SU-DHL-6 (cell line): ENCODE data around the gene PROSER3.

Source experiments
- H2AFZ ChIP-seq: fragments of 200-600 bp; sonication (generic); 2 replicates; pipeline ENCODE4 v1.6.1; 2014; ENCODE audit warnings: low read depth, mild to moderate bottlenecking, moderate library complexity, mixed read lengths, antibody characterized with exemption, low read length; ENCODE audit not compliant: severe bottlenecking
- H3F3A ChIP-seq: fragments of 200-600 bp; shearing (Covaris generic); 2 replicates; pipeline ENCODE4 v1.6.0; 2016; ENCODE audit warnings: antibody characterized with exemption, mild to moderate bottlenecking; ENCODE audit not compliant: insufficient read depth
- H3K27ac ChIP-seq: fragments of 200-600 bp; sonication (generic); 2 replicates; pipeline ENCODE4 v1.5.1; 2016; ENCODE audit warnings: low read depth, mild to moderate bottlenecking, low read length, moderate library complexity, mixed read lengths
- H3K27me3 ChIP-seq: fragments of 200-600 bp; sonication (generic), shearing (Covaris generic); 2 replicates; pipeline ENCODE4 v1.6.0; 2014; ENCODE audit warnings: mild to moderate bottlenecking, low read length
- H3K36me3 ChIP-seq: fragments of 200-600 bp; sonication (generic); 2 replicates; pipeline ENCODE4 v1.6.1; 2014; ENCODE audit warnings: mild to moderate bottlenecking, low read length, mixed read lengths
- H3K4me2 ChIP-seq: fragments of 300-600, 200-600 bp; shearing (Covaris generic), sonication (generic); 2 replicates; pipeline ENCODE4 v1.6.0; 2014; ENCODE audit warnings: low read length, low read depth, mild to moderate bottlenecking; ENCODE audit not compliant: poor library complexity, severe bottlenecking
- H3K4me3 ChIP-seq: fragments of 200-600 bp; sonication (generic); 2 replicates; pipeline ENCODE4 v1.5.1; 2014; ENCODE audit warnings: antibody characterized with exemption, low read length, mild to moderate bottlenecking, mixed read lengths; ENCODE audit not compliant: insufficient read depth, poor library complexity, severe bottlenecking
- H3K79me2 ChIP-seq: fragments of 200-600 bp; sonication (generic); 2 replicates; pipeline ENCODE4 v1.6.1; 2014; ENCODE audit warnings: mild to moderate bottlenecking, low read length, moderate library complexity; ENCODE audit not compliant: insufficient read depth
- H3K9ac ChIP-seq: fragments of 200-600 bp; sonication (generic); 2 replicates; pipeline ENCODE4 v1.7.0; 2014; ENCODE audit warnings: mild to moderate bottlenecking, low read length
- H3K9me2 ChIP-seq: fragments of 200-600 bp; sonication (generic); replicated peaks from 2 replicates; pipeline ENCODE4 v1.6.1; 2014; ENCODE audit warnings: low read length; ENCODE audit not compliant: insufficient read depth
- H3K9me3 ChIP-seq: fragments of 200-600 bp; sonication (generic); 2 replicates; pipeline ENCODE4 v1.6.1; 2014; ENCODE audit warnings: low read length, mixed read lengths; ENCODE audit not compliant: insufficient read depth
- H4K20me1 ChIP-seq: fragments of 200-600 bp; sonication (generic); 2 replicates; pipeline ENCODE4 v1.6.1; 2014; ENCODE audit warnings: low read depth, mild to moderate bottlenecking, antibody characterized with exemption, low read length, moderate library complexity, mixed read lengths
- EZH2phosphoT487 ChIP-seq: fragments of 200-600 bp; sonication (generic), shearing (Covaris generic); conservative IDR thresholded peaks from 2 replicates; pipeline ENCODE4 v1.6.1; 2018; ENCODE audit warnings: mild to moderate bottlenecking, antibody characterized with exemption, low read length, moderate library complexity, mixed read lengths
- TF ChIP-seq, protein P1 (sequence below): fragments of 200-600 bp; sonication (generic); IDR thresholded peaks from one replicate; pipeline ENCODE4 v1.5.1; 2017; ENCODE audit warnings: antibody characterized with exemption, mild to moderate bottlenecking, low read length, moderate library complexity; ENCODE audit not compliant: insufficient read depth, poor library complexity, severe bottlenecking

Gene PROSER3

DNA sequence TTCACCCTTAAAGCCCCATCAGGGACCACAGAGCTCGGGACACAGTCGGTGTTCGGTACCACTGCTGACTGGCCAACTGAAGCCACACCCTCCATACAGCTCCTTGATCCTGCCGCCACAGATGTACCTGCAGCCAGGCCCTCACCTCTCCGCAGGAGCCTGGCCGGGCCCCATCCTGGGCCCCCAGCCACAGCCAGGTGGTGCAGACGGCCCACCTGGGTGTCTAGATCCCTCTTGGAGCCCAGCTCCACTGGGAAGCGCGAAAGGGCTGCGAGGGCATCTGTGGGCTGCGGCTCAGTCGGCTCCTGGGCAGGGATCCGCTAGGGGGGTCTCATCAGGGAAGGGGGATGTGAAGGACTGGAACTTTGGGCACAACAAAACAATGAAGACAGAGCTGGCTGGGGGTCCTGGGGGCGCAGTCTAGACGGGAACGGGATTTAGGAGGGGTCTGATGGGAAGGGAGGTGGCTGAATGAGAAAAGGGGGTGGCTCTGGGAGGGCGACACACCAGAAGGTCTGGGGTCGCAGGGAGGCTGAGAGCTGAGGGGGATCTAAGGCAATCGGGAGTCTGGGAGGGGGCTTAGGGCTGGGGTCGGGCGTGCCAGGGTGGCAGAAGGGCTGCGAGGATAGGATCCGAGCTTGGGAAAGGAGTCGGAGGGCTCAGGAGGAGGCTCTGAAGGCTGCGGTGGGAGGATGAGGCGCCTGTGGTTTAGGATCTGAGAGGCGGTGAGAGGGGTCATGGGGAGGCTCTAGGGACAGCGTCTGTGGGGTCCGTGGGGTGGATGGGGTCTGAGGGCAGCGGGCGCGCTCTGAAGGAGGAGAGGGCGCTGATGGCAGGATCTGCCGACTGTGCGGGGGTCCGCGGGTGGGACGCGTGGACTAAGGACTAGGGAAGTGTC lies 38.9 kb downstream of the PROSER3 start:
- no peaks in the 10 kb centered on the region for H3K27me3 ChIP-seq
- no peaks in the 10 kb centered on the region for H3K36me3 ChIP-seq
- H3K79me2 ChIP-seq, result no peaks in the 10 kb centered on the region
- H3K4me2 ChIP-seq, result no peak overlapping the region
- no peak overlapping the region for H3K27ac ChIP-seq
- H3K4me3 ChIP-seq, result no peak overlapping the region
- no peak overlapping the region for H3K9ac ChIP-seq
- TF ChIP-seq EZH2phosphoT487, result no peak
- TF ChIP-seq, protein P1, sequence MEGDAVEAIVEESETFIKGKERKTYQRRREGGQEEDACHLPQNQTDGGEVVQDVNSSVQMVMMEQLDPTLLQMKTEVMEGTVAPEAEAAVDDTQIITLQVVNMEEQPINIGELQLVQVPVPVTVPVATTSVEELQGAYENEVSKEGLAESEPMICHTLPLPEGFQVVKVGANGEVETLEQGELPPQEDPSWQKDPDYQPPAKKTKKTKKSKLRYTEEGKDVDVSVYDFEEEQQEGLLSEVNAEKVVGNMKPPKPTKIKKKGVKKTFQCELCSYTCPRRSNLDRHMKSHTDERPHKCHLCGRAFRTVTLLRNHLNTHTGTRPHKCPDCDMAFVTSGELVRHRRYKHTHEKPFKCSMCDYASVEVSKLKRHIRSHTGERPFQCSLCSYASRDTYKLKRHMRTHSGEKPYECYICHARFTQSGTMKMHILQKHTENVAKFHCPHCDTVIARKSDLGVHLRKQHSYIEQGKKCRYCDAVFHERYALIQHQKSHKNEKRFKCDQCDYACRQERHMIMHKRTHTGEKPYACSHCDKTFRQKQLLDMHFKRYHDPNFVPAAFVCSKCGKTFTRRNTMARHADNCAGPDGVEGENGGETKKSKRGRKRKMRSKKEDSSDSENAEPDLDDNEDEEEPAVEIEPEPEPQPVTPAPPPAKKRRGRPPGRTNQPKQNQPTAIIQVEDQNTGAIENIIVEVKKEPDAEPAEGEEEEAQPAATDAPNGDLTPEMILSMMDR, result no peak
- no peaks in the 10 kb centered on the region for H3K9me3 ChIP-seq
- no peaks in the 10 kb centered on the region for H4K20me1 ChIP-seq
- no peak overlapping the region for H2AFZ ChIP-seq
- H3F3A ChIP-seq, result no peaks in the 10 kb centered on the region
- no peaks in the 10 kb centered on the region for H3K9me2 ChIP-seq

DNA sequence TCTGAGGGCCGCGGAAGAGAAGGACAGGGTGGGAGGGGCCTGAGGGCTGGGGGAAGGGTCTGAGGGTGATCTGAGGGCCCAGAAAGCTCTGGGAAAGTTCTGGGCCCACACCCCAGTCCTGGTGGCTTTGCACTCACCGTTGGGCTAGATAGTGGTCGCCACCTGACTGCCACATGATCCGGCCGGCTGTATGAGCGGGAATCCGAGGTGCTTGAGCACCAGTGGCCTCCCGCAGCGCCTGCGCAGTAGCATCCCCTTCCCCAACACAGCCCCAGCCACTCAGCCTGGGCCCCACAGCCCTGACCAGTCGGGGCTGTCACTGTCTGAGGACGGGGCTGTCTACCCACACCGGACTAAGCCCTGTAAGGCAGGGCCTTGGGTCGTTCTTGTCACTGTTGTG lies 39.7 kb downstream of the PROSER3 start:
- Histone ChIP-seq H2AFZ (no peak overlapping the region), H3K27me3 (no peaks in the 10 kb centered on the region)
- no peak for TF ChIP-seq EZH2phosphoT487
- TF ChIP-seq, protein P1, result no peak

DNA sequence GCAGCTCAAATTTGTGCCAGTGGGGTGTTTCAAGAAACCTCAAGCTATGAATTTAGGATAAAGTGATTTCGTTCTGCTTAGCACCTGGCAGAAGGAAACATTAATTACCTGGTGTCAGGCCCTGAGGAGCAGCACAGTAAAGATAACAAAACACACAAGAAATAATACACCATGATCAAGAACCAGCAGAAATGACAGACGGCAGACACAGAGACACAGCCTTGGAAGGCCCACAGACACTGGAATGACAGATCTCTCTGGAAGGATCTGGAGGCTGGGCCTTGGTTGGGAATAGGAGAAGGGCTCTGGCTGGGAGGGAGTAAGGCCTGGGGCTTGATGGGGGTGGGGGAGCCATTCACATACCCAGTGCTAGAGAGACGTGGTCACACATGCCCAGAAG lies 43.9 kb downstream of the PROSER3 start:
- no peak overlapping the region for H3K27ac ChIP-seq
- no peaks in the 10 kb centered on the region for H3K36me3 ChIP-seq
- H3K27me3 ChIP-seq, result no peaks in the 10 kb centered on the region
- no peak overlapping the region for H3K4me2 ChIP-seq
- H3K79me2 ChIP-seq, result no peaks in the 10 kb centered on the region
- H3K4me3 ChIP-seq, result no peak overlapping the region
- no peak overlapping the region for H2AFZ ChIP-seq
- H3F3A ChIP-seq, result no peaks in the 10 kb centered on the region
- TF ChIP-seq, protein P1, result no peak
- TF ChIP-seq EZH2phosphoT487, result no peak
- H3K9me3 ChIP-seq, result no peaks in the 10 kb centered on the region
- no peaks in the 10 kb centered on the region for H4K20me1 ChIP-seq
- no peaks in the 10 kb centered on the region for H3K9me2 ChIP-seq
- no peak overlapping the region for H3K9ac ChIP-seq

More for the DNA sequence above, 39.7 kb downstream of the PROSER3 start:
- H3K79me2 ChIP-seq, result no peaks in the 10 kb centered on the region
- H3K9me2 ChIP-seq, result no peaks in the 10 kb centered on the region
- no peaks in the 10 kb centered on the region for H3F3A ChIP-seq
- no peaks in the 10 kb centered on the region for H3K9me3 ChIP-seq
- no peak overlapping the region for H3K9ac ChIP-seq
- no peak overlapping the region for H3K4me3 ChIP-seq
- H3K36me3 ChIP-seq, result no peaks in the 10 kb centered on the region
- no peak overlapping the region for H3K4me2 ChIP-seq
- H4K20me1 ChIP-seq, result no peaks in the 10 kb centered on the region
- H3K27ac ChIP-seq, result no peak overlapping the region
